ENCODE results near the gene ACVR1B.
A peak's percentile ranks its signal among the peaks of the same experiment; 100 is the strongest.

ACVR1B gene

GRCh38 chr12:51917746-51918453, 33.6 kb upstream of the ACVR1B start:
- DNase-seq, result no peak

- no peak for DNase-seq
Measured at GRCh38 chr12:51920046-51920445, 31.5 kb upstream of the ACVR1B start.

GRCh38 chr12:51921017-51921725, 30.3 kb upstream of the ACVR1B start:
- DNase-seq, result no peak

- DNase-seq, result no peak
Measured at GRCh38 chr12:51922146-51922545, 29.4 kb upstream of the ACVR1B start.

- no peak for DNase-seq
Measured at GRCh38 chr12:51922762-51923505, 28.6 kb upstream of the ACVR1B start.

- DNase-seq, result peak; percentile 50
Measured at GRCh38 chr12:51923506-51924365, 27.8 kb upstream of the ACVR1B start.

DNA sequence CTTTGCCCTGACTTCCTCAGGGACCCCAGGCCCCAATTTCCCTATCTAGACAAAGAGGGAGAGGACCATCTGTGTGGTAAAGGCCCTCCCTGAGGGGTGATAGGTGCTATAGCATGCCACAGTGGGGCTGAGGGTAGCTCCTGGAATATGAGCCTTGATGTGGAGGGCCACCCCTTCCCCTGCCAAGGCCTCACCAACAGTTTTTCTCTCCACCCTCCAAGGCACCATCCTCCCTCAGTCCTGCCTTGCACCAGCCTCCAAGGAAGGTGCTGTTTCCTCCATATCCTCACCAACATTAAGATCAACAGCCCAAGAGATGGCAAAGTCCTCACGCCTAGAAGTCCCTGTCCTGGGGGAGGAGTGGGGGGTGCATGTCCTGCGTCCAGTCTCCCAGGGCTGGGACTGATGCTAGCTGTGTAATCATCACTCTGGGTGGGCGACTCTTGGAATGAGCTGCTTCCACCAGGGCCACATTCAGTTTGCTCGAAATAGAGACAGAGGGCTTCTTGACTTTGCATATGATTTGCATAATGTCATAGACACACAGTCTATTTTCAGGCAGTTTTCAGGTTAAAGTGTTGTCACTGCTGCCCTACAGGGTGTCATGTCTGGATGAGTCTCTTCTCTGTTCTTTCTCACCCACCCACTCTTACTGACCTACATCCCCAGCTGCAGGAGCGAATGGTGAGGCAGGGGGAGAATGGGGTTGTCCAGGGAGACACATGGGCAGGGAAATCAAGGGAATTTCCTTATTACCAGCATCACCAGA, 26.8 kb upstream of the ACVR1B start:
- DNase-seq, result no peak

GRCh38 chr12:51925346-51926063, 26.0 kb upstream of the ACVR1B start:
- no peak for DNase-seq

DNA sequence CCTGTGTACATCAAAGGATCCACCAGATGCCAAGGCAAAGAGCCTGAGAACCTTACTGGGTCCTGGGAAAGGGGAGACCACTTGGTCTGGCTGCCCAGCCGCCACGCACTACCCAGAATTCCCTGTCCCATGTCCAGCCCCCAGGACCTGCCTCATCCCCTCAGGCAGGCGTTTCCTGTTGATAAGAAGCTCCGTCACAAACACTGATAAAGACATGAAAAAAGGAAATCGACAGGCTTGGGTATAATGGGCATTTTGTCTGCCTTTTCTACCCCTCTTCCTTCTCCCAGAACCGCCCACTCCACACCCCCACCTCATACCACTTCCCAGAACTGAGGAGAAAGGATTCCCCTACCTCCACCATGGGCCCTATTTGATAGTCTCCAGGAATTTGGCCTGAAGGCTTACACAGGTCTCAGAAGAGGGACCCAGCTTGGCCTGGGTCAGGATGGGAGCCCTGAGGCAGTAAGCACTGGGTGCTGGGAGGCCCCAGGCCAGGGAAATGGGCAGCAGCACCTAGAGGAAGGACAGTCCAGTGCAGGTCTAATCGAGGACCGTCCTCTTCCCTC, 25.4 kb upstream of the ACVR1B start:
- DNase-seq, result no peak

DNA sequence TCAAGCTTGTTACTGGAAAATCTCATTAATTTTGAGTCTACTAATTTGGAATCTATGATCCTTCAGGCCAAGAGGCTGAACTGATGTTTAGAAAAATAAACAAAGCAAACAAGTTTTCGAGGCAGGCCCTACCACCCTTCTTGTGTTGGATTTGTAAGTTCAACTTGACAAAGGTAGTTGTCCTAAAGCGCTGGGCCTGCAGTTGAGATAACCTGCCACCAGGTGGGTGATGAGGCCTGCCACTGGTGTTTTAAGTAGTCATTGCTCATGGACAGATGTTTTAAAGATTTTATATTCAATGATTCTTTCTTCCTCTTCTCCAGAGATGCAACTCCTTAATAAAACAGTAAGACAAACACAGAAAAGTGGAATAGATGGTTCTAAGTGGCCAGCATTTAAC, 24.8 kb upstream of the ACVR1B start:
- peak; percentile 48 for DNase-seq

DNA sequence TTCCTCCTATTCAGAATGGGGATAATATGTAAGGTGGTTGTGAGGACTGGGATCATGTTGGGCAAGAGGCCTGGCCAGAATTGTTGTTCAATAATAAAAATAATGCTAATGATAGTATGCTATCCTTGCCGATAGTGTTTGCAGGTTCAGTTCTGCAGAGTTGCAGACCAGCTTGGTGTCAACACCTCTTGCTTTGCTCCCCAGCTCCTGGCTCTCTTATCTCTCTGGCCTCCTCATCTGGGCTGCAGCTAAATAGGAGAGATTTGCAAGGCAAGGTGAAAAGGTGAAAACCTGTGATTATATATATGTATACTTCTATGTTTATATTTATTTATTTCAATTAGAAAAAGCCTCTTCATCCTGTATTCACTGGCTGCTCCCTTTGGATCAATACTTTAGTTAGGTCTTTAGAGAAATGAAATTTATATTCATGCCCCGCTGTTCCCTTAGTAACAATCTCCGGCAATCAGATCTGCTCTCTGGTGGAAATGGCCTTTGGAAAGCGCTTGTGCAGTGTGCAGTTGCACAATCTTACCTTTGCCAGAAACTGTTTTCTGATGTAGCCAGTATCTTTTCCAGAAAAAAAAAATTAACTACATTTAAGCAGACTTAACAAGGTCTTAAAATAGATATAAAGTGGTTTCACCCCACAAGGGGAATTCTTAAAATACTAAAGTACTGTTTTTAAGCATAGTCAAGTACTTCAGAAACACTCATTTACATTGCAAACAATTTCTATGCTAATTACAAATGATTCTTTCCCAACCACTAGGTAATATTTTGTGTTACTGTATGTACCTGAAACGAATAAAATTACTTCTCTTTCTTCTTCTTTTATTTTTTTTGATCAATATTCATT, 19.1 kb upstream of the ACVR1B start:
- DNase-seq, result no peak

GRCh38 chr12:51934080-51934479, 17.4 kb upstream of the ACVR1B start:
- DNase-seq, result no peak

DNA sequence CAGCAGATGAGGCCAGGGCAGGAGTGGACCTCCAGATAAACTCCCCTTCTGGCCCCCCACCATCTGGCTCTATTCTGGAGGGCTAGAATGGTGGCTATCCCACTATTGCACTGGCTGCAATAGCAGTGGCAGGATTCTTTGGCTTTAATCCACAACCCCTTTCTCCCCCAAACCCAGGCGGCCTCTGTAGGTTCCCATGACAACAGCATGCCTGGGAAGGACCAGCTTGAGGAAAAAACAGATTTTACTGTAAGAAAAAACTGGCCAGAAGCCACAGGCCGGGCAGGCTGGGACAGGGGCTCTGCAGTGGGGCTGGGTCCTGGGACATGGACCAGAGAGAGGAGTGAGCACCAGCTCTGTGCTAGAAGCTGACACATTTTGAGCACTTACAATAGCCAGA, 13.6 kb upstream of the ACVR1B start:
- DNase-seq, result no peak

DNA sequence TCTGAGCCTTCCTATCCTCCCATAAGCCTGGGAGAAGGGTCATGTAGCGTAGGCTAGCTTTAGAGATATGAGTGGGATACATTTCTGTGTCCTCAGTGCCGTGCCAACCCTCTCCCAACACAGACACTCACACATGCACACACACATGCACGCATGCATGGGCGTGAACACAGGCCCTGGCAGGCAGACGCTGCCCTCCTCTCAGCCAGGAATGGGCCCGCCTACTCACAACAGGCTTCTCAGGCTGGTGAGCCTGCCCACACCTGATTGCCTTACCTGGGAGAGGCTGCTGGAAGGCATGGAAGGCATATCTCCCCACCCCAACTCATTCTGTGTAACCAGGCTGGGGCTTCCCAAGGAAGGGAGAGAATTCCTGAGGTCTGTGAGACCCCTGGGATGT, 12.8 kb upstream of the ACVR1B start:
- DNase-seq, result no peak

- no peak for DNase-seq
Measured at GRCh38 chr12:51941011-51941581, 10.4 kb upstream of the ACVR1B start.

GRCh38 chr12:51941604-51942003, 9.9 kb upstream of the ACVR1B start:
- no peak for DNase-seq

GRCh38 chr12:51942056-51942455, 9.4 kb upstream of the ACVR1B start:
- DNase-seq, result no peak

GRCh38 chr12:51942501-51943000, 8.9 kb upstream of the ACVR1B start:
- DNase-seq, result no peak

- DNase-seq, result no peak
Measured at GRCh38 chr12:51943346-51943745, 8.2 kb upstream of the ACVR1B start.

Data from activated CD4-positive, alpha-beta T cell treated with anti-CD3 and anti-CD28 coated beads, Interleukin-2, amount 50 U/mL, for 16 hours (primary cell).